HG02973 (cell line): ENCODE measurements around the gene OR5K1.
A peak's percentile ranks its signal among the peaks of the same experiment; 100 is the strongest.

Source experiments
- ATAC-seq: cut with Tn5 transposase; IDR thresholded peaks from one replicate; pipeline ENCODE4 v1.9.1; 2021; ENCODE audit warnings: moderate library complexity; ENCODE audit not compliant: unreplicated experiment

Gene OR5K1

DNA sequence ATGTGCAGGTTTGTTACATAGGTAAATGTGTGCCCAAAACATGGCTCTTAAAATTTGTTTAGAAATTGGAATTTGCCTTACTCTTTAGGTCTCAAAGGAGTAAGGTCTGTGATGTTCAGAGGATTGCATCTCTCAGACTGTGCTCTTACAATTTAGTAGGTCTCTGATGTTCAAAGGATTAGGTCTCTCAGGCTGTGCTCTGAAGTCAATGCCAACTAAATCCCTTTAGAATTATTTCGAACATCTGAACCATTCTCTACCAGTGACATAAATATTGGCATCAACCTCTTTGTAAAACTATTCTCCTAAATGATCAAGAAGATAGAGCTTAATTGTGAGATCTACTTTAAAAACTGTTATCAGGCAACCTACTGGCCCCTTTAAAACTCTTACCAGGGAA, at the start of gene OR5K1:
Gene OR5K1 (plus strand): TSS at position 301 of the 400 bp plus-strand sequence. CDS start 6,376 bp downstream, outside the sequence.
- ATAC-seq: no peak

DNA sequence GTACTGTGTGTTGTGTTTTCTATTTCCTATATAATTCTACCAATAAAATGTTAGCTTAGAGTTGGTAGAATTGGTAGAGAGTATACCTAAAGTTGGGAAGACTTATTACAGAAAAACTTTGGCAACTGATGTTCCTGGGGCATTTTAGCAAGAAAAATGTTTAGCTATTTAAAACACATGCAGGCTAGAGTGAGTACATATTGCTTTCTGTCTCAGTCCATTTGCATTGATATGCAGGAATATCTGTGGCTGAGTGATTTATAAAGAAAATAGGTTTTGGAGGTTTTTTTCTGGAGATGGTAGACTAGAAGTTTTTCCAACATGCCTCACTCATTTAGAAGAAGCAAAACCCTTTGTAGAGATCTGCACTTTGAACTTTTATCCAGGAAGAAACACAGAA, 30.4 kb upstream of the OR5K1 start:
- no peak for ATAC-seq

DNA sequence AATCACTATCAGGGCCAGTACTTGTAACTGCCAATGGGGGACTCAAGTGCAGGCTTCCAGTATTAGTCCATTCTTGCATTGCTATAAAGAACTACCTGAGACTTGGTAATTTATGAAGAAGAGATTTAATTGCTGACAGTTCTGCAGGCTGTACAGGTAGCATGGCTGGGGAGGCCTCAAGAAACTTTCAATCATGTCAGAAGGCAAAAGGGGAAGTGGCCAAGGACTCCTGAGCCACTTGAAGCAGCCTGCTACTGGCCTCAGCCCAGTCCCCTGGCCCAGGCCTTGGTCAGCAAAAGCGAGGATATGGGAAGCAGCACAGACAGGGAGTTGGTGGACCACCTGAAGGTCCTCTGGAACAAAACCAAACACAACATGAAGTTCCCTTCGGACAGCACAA, 29.2 kb upstream of the OR5K1 start:
- ATAC-seq: no peak

DNA sequence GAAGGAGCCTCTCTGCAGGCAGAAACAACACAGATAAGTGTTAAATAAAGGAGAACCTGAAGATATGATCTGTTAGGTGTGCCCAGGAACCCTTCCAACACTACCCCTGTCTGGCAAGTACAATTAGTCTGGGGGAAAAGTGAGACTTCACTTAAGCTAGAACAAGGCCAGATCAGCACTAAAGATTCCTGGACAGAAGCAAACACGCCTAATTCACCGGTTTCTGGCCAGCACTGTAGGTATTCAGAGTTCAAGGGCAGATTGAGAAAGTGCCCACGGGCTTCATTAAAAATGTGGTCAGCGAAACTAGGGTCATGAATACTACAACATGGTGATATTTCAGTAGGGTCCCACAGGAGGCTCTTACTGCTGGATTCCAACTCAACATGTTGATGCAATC, 28.6 kb upstream of the OR5K1 start:
- ATAC-seq: no peak

DNA sequence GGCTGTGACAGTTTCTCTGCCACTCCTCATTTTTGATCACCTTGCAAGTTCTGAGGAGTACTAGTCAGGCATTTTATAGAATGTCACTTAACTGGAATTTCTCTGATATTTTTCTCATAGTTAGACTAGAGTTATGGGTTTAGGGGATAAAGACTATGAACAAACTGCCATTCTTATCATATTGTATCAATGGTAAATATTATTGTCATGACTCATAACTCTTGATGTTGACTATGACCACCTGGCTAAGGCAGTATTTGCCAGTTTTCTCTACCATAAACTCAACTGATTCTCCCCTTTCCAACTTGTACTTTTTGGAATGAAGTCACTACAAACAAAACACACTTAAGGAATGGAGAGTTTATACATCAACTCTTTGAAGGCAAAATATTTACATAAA, 22.7 kb upstream of the OR5K1 start:
- no peak for ATAC-seq

DNA sequence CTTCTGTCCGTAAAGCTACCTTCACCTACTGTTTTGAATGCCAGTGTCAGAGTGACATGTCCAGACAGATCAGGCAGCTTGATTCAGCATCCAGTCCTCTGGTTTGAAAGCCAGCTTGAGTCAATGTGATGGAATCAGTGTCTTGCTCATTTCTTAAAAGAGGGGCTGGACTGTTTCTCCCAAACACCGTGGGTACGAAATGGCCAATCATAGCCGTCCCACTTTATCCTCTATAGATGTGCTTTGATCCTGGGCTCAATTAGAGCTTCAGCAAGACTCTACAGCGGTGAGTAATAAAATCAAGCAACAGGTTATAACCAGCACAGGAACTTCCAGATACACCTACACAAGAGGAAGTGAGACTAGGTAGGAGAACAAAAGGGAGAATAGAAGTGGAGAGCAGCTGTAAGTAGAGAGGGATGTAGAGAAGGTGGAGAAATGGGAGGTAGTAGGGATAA, 17.0 kb upstream of the OR5K1 start:
- ATAC-seq: peak; percentile 88

DNA sequence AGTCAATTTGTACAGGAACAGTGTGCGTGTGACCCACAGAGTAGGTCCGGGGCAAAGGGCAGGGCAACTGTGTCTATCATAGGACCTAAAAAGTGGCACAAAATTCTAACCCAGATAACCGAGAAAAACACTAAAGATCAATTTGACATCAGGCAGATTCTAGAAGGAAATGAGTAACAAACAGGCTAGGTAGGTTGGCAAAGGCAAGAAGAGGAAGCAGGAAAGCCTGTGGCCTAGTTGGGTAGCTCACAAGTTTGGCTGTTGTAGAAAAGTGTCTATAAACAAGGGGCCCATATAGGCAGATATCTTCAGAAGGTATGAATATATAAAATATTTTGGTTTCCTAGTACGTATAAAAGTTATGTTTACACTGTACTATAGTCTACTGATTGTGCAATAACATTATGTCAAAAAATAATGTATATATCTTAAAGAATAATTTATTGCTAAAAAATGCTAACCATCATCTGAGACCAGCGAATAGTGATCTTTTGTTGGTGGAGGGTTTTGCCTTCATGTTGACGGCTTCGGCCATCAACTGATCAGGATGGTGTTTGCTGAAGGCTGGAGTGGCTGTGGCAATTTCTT, 13.3 kb upstream of the OR5K1 start:
- ATAC-seq: no peak

DNA sequence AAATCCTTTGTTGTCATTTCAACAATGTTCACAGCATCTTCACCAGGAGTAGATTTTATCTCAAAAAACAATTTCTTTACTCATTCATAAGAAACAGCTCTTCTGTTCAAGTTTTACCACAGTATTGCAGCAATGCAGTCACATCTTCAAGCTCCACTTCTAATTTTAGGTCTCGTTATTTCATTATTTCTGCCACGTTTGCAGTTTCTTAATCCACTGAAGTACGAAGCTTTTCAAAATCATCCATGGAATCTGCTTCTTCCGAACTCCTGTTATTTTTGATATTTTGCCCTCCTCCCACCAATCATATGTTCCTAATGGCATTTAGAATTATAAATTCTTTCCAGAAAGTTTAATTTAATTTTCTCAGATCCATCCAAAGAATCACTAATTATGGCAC, 12.6 kb upstream of the OR5K1 start:
- no peak for ATAC-seq

DNA sequence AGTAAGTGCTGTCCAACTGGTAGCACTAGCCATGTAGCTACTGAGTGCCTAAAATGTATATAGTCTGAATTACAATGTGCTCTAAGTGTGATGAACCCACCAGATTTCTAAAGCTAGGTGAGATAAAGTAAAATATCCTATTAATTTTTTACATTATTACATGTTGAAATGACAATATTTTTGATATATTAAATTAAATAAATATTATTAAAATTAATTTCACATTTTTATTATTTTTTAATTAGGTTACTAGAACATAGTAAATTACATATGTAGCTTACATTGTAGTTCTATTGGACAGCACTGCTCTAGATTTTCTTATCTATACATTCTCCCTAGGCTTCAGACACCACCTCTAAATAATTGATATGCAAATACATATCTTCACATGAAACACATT, 9.2 kb upstream of the OR5K1 start:
- no peak for ATAC-seq

DNA sequence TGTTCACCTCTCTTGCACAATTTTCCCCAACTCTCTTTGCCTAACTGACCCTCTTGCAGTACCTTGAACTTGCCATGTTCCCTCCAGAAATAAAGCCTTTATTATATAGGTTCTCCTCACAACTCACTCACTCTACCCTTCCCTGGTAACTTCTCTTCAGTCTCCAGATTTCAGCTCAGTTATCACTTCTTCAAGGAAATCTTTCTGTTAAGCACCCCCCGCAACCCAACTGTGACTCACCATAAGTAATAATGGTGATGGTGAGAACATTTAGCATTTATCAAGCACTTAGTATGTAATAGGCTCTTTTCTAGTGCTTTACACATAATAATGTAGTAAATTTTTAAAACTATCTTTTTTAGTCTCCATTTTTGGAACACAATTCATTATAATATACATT, 8.1 kb upstream of the OR5K1 start:
- no peak for ATAC-seq

DNA sequence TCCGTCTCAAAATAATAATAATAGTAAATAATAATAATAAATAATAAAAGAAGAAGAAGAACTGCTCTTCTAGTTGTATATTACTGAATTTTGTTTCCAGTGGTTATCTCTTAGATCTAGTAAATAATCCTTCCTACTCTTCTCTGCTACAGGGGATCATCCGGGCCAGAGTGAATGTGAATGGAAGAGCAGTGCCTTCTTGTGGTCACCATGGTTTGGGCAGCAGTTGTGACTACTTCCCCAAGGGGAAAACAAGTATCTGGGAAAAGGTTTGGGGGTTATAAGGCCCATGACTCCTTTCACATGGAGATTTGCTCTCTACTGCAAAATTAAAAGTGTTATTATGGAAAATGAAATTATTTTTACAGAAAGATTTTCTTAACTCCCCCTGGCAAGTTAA, 5.5 kb upstream of the OR5K1 start:
- no peak for ATAC-seq

DNA sequence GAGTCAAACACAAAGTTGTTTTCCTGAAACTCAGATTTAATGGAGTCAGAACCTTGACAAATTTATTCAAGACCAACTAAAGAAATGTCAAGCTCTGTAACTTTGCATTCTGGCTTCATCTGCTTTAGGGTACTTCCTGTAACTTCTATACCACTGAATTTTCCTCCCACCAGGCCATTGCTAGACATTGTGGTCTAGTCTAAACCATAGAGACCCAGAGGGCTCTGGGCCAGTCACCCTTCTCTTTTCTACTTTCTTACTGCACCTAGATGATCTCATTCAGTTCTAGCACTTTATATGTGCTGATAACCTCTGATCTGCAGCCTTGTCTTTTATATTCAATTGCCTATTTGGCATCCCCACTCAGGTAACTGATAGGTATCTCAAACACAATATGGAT, 2.8 kb upstream of the OR5K1 start:
- ATAC-seq: no peak

DNA sequence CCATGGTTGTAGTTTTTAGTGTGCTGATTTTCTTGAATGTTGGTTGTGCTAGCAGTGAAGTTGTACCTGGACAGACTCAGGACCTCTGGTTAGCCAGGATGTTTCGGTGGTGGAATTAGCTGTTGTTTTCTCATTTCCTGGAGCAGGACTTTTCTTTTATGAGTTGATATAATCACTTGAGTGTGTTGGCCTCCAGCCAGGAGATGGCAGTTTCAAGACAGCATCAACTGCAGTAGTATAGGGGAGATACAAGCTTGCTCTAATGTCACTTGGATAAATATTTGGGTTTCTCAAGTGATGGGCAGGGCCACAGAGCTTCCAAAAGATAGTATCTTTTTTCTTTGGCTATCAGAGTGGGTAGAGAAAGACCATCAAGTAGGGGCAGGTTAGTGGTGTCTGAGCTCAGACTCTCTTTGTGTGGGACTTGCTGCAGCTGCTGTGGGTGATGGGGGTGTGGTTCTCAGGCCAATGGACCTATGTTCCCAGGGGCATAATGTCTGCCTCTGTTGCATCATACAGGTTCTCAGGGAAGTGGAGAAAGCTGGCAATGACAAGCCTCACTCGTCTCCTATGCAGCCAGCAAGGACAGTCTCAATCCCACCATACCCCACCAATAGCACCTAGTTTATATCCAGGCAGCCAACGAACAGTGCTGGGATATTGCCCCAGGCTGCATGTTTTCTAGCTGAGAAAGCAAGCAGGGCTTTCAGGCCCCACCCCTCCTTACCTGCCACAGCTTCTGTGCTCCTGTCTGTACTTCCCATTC, 19.9 kb downstream of the OR5K1 start:
- ATAC-seq: no peak

DNA sequence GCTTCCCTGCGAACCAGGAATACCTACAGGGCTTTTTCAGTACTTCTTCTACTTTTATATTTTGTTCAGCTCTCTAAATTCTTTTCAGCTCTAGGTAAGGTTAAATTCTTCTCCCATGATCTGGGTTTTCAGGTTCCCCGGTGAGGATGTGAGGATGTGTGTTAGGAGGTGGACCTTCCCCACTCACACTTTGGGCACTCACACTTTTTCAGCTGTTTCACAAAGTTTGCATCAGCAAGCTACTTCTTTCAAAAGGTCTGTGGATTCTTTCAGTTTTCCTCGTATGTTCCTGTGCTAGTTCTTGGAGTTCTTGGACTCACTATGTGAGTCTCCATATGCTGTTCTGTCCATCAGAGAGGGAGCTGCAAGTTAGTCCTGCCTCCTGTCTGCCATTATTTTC, 20.6 kb downstream of the OR5K1 start:
- no peak for ATAC-seq

DNA sequence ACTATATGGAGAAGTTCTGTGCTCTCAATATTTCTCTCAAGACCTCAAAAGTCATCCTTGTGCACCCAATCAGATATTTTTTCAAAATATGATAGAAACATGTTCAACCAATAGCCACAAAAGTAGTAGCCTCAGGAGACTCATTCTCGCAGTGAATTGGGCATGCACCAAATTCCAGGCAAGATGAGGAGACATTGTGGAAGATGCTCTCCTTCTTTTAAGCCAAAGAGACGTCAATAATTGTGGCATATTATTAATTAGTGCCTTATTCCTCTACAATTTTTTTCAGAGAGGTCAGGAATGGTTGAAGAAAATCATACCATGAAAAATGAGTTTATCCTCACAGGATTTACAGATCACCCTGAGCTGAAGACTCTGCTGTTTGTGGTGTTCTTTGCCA, 34.4 kb downstream of the OR5K1 start, which contains the start of gene OR5K2:
Gene OR5K2 (plus strand): TSS at position 301 of the 400 bp plus-strand sequence. CDS start 0 bp downstream, at position 301.
- no peak for ATAC-seq

DNA sequence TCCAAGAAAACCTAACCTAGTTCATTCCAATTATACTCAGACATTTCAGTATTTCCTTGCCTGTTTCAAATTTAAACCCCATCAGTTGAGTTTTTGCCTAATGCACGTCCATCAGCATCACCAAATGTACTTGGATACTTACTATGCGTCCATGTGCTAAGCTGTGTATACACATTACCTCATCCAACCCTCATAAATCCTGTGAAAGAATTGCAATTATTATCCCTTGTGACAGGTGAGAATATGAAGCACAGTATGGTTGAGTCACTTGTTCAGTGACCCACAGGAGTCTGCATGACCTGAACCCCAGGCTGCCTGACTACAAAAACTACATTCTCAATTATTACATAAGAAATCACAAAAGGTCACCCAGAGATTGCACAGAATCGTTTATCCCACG, 37.0 kb downstream of the OR5K1 start:
- ATAC-seq: no peak

DNA sequence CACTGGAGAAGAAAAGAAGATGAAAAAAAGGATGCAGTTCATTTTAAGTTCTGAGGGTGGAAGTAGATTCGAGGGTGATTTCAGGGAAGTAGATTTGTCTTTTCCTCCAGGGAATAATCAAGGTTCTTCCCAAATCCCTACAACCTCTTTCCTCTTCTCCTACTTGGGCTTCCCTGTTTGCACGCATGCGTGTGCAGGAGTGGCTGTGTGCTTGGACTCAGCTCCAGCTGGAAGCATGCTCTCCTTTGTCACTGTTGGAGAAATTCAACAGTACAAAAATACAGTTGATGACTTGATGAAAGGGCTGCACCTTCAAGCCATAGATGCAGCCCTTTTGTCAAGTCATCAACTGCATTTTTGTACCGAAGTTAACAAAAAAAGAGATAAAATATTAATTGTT, 38.3 kb downstream of the OR5K1 start:
- ATAC-seq: no peak

DNA sequence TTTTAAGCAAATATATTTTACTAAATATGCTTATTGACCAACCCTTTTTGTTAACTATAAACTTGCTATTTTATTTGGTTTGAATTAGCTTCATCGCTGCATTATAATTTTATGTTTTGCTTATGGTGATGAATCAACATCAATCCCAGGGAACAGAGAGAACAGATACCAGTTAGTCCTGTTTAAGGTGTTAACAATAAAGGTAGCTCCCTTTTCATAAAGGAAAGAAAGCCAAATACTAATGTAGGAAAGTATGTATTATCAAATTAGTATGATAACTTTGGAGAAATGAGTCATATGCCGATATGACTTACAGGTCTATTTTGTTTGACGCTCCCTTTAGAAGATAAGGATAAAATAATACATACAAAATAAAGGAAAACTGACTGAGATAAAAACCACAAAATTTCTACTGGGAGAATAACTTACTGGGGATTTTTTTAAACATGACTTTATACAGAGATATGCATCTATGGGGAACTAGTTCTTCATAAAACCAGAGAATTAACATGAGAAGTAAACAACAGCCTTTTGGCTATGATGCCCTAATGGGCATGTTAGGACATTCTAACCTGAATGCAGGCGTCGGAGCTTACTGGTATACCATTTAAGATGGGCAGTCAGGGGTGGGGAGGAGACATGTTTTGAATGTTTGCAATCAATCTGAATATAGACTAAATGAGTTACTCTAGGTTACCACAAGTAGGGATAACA, 39.0 kb downstream of the OR5K1 start:
- ATAC-seq: no peak

DNA sequence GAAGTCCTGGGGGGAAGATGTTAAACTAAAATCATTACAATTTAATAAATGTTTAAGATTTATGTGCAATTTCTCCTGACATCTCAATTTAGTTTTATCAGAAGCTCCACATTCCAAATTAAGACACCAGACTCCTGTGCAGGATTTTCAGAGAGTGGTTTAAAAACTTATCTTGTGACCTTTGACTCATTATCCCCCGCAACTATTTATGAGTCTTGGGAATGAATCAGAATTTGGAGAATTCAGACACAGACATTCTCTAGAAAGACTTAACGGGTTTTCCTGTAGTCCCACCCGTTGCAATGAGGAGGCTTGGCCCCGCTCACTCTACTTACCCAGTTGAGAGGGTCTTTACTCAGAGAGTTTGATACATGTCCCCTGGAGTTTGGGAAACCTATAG, 41.5 kb downstream of the OR5K1 start:
- no peak for ATAC-seq

DNA sequence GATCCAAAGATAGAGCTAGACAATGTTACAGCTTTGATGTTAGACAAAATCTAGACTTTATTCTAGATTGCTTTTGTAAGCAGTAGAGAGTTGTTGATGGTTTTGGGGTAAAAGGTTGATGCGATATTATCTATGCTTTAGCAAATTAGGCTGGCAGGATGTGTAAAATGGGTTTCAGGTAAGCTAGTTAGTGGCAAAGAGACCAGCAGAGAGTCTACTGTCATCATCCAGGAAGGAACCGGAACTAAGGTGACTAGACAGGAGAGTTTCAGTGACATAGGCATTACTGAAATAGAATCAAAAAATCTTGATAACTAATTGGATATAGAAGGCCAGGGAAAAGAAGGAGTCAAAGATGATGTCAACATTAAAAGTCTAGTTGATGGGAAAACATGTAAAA, 45.6 kb downstream of the OR5K1 start:
- no peak for ATAC-seq

DNA sequence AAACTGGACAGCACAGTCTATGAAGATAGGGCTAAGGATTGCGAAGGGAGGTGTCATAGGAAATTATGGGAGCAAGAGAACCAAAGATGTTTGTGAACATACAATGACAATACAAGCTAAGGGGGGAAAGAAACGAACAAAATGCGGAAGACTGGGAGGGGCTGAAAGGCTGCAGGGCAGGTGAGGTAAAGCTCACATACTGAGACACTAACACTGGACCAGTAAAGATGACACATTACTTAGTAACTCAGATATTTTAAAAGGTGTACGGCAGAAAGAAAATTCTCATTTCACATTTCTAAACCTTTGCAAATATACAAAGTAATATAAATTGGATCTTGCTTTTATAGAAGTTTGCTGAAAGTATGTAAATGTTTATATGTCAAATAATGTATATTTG, 49.6 kb downstream of the OR5K1 start:
- no peak for ATAC-seq

DNA sequence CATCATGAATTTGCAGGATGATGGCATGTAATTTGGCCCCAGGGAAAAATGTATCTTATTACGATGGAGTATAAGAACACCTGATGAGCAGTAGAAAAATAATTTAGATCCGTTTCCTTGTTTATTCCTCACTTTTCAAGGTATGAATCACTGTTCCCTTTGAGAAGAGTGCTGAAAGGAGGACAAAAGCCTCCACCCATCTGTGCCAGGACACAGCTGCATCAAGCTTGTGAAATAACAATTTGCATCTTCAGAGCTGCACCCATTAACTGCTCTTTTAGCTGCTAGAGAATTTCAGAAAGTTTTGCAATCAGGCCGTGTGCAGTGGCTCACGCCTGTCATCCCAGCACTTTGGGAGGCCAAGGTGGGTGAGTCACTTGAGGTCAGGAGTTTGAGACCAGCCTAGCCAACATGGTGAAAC, 50.1 kb downstream of the OR5K1 start:
- ATAC-seq: no peak
